CD14-positive monocyte (primary cell): Measurements from ENCODE around the gene WDR81. TPM values are rescaled to one million over a fixed set of nuclear protein-coding genes. Genes with fewer than 3 reads are reported as not detected.
A peak's percentile ranks its signal among the peaks of the same experiment; 100 is the strongest.

Experiments
- DNase-seq, 3 donors: peaks; one replicate each; pipeline ENCODE4 v3.0.0-alpha.2; 2011 to 2022
- H2AFZ ChIP-seq: 2 replicates; pipeline ENCODE4 v1.6.0; 2012; ENCODE audit warnings: mild to moderate bottlenecking, low read depth, low read length, inconsistent platforms; ENCODE audit not compliant: insufficient read depth, poor library complexity, severe bottlenecking
- H3K27ac ChIP-seq, 2 donors: 1 replicate in 1 of 2; 2 replicates in 1 of 2; pipeline ENCODE4 v1.5.1; 2012 to 2013; ENCODE audit warnings: low read length in 2 of 2, control low read depth in 1 of 2, inconsistent platforms in 1 of 2, low read depth in 1 of 2, mild to moderate bottlenecking in 1 of 2
- H3K27me3 ChIP-seq, 2 donors: one replicate each; pipeline versions ENCODE4 v1.6.0 to v1.6.1; 2011 to 2013; ENCODE audit warnings: low read length in 2 of 2; ENCODE audit not compliant: control insufficient read depth in 2 of 2, insufficient read depth in 2 of 2
- H3K36me3 ChIP-seq, 2 donors: replicated peaks in 1 of 2; 1 replicate in 1 of 2; 2 replicates in 1 of 2; pipeline versions ENCODE4 v1.5.1 to v1.6.1; 2012 to 2013; ENCODE audit warnings: low read length in 2 of 2, control low read depth in 1 of 2, inconsistent platforms in 1 of 2, mild to moderate bottlenecking in 1 of 2; ENCODE audit not compliant: insufficient read depth in 2 of 2, control insufficient read depth in 1 of 2
- H3K4me1 ChIP-seq, 2 donors: 1 replicate in 1 of 2; 2 replicates in 1 of 2; pipeline versions ENCODE4 v1.5.1 to v1.6.1; 2012 to 2013; ENCODE audit warnings: low read length in 2 of 2, control low read depth in 1 of 2, inconsistent platforms in 1 of 2, mild to moderate bottlenecking in 1 of 2, moderate library complexity in 1 of 2; ENCODE audit not compliant: insufficient read depth in 2 of 2, control insufficient read depth in 1 of 2
- H3K4me2 ChIP-seq: replicated peaks from 2 replicates; pipeline ENCODE3; 2012; ENCODE audit warnings: low read length, moderate library complexity, mild to moderate bottlenecking; ENCODE audit not compliant: poor library complexity, severe bottlenecking; ENCODE audit errors: extremely low read depth
- H3K4me3 ChIP-seq, 3 experiments: fragments of 200-600 bp in 1 of 3; sonication (generic) in 1 of 3; replicated peaks in 1 of 3; 1 replicate in 2 of 3; 2 replicates in 1 of 3; pipeline ENCODE4 v1.5.1; 2011 to 2013; ENCODE audit warnings: low read length in 3 of 3, mild to moderate bottlenecking in 3 of 3, control low read depth in 2 of 3, low read depth in 2 of 3, inconsistent platforms in 1 of 3, moderate library complexity in 1 of 3
- H3K79me2 ChIP-seq: 2 replicates; pipeline ENCODE4 v1.6.0; 2012; ENCODE audit warnings: mild to moderate bottlenecking, control low read depth, inconsistent platforms, low read length, moderate library complexity; ENCODE audit not compliant: insufficient read depth
- H3K9ac ChIP-seq: 2 replicates; pipeline ENCODE4 v1.6.0; 2017; ENCODE audit warnings: low read length, mild to moderate bottlenecking; ENCODE audit not compliant: insufficient read depth, poor library complexity, severe bottlenecking
- H3K9me3 ChIP-seq, 2 donors: replicated peaks in 1 of 2; 1 replicate in 1 of 2; 2 replicates in 1 of 2; pipeline versions ENCODE4 v1.5.1 to v1.6.1; 2012 to 2013; ENCODE audit warnings: low read length in 2 of 2, control low read depth in 1 of 2; ENCODE audit not compliant: control insufficient read depth in 1 of 2, insufficient read depth in 1 of 2
- H4K20me1 ChIP-seq: 2 replicates; pipeline ENCODE4 v1.6.0; 2012; ENCODE audit warnings: mild to moderate bottlenecking, low read length, control low read depth, moderate library complexity; ENCODE audit not compliant: insufficient read depth
- H3K27ac Mint-ChIP-seq, 7 donors: one replicate each; pipeline ENCODE4 v1.8.0; 2020; ENCODE audit warnings: mild to moderate bottlenecking in 7 of 7, mixed read lengths in 7 of 7, moderate library complexity in 6 of 7, inconsistent platforms in 2 of 7
- H3K27me3 Mint-ChIP-seq, 3 donors: one replicate each; pipeline ENCODE4 v1.8.0; 2021 to 2022; ENCODE audit warnings: low read depth in 3 of 3, mild to moderate bottlenecking in 3 of 3, mixed read lengths in 3 of 3, moderate library complexity in 3 of 3, inconsistent platforms in 1 of 3
- H3K36me3 Mint-ChIP-seq, 2 donors: one replicate each; pipeline ENCODE4 v1.8.0; 2020; ENCODE audit warnings: mixed read lengths in 2 of 2, inconsistent platforms in 1 of 2, mild to moderate bottlenecking in 1 of 2
- H3K4me1 Mint-ChIP-seq: one replicate; pipeline ENCODE4 v1.8.0; 2020; ENCODE audit warnings: mild to moderate bottlenecking, mixed read lengths
- H3K4me3 Mint-ChIP-seq, 2 donors: one replicate each; pipeline ENCODE4 v1.8.0; 2020; ENCODE audit warnings: mild to moderate bottlenecking in 2 of 2, mixed read lengths in 2 of 2, moderate library complexity in 1 of 2
- H3K9me3 Mint-ChIP-seq, 7 donors: one replicate each; pipeline ENCODE4 v1.8.0; 2020 to 2022; ENCODE audit warnings: mixed read lengths in 7 of 7, mild to moderate bottlenecking in 6 of 7, moderate library complexity in 6 of 7, inconsistent platforms in 2 of 7
- CTCF ChIP-seq: fragments of 200-600 bp; IDR thresholded peaks from one replicate; pipeline ENCODE4 v1.8.0; 2022; ENCODE audit warnings: antibody characterized with exemption, mild to moderate bottlenecking
- WGBS: methylation state at CpG from one replicate; pipeline ENCODE4 v1.1.5; 2013; ENCODE audit warnings: missing lambda C conversion rate; ENCODE audit not compliant: insufficient coverage; 5-methylcytosine and 5-hydroxymethylcytosine counted together
- intact Hi-C, 2 donors: fragments of 100-400 bp; cut with micrococcal nuclease; formaldehyde crosslinking; loops; one replicate each; pipeline versions ENCODE4 v1.15.0 to v1.15.1; 2023
- polyA plus RNA-seq, 3 donors: library from polyadenylated mRNA; depleted of rRNA in 1 of 3; unstranded in 2 of 3; stranded (reverse) in 1 of 3; fragments of 300-500 nt in 2 of 3; fragments of >200 nt in 1 of 3; fragmentation: Illumina TruSeq in 2 of 3; gene quantifications; 1 replicate in 2 of 3; 2 replicates in 1 of 3; pipeline ENCODE4 v1.2.3, GENCODE V29; 2012 to 2021

Gene WDR81
- polyA plus RNA-seq, 3 donors = 6.2 to 45.4 (median 8.8) TPM

DNA sequence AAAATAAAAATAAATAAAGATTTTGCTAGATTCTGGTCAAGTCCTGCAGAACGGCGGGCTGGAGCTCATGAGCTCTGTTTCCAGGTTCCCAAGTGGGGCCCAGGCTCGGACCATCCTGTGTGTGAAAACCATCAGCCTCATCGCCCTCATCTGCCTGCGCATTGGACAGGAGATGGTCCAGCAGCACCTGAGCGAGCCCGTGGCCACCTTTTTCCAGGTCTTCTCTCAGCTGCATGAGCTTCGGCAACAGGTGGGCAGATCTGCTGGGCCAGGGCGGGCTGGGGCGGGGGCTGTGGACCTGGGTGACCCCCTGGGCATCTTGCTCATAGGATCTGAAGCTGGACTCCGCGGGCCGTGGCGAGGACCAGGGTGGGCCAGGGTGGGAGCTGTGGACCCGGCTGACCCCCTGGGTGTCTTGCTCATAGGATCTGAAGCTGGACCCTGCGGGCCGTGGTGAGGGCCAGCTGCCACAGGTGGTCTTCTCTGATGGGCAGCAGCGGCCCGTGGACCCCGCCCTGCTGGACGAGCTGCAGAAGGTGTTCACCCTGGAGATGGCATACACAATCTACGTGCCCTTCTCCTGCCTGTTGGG, 7.8 kb downstream of the WDR81 start:
- peaks cover 0 to under 1% (median 0%) of the 10 kb centered on the region in 3 donors for H3K27me3 Mint-ChIP-seq
- peaks cover 25% of the 10 kb centered on the region for H3K4me1 Mint-ChIP-seq
- peaks cover 52 to 87% of the 10 kb centered on the region in 2 donors for H3K36me3 Mint-ChIP-seq
- H3K79me2 ChIP-seq = peaks cover 11% of the 10 kb centered on the region
- intact Hi-C loops = loop anchor here in 1 of 2 donors (5.0 kb wide), 1 partner anchor 40 kb away; no protein-coding TSS in a partner anchor
- H3K4me2 ChIP-seq = no peak overlapping the region
- no peaks in the 10 kb centered on the region for H3K9me3 Mint-ChIP-seq
- H3K27me3 ChIP-seq = no peaks in the 10 kb centered on the region
- H3K4me3 ChIP-seq = no peak overlapping the region
- TF ChIP-seq CTCF = no peak
- peaks cover 71 to 87% of the 10 kb centered on the region in 2 donors for H3K36me3 ChIP-seq
- peaks cover 67% of the 10 kb centered on the region for H4K20me1 ChIP-seq
- no peaks in the 10 kb centered on the region for H3K9me3 ChIP-seq
- H3K4me3 Mint-ChIP-seq = no peak overlapping the region
- no peak overlapping the region for H3K27ac ChIP-seq
- H2AFZ ChIP-seq = no peak overlapping the region
- no peak overlapping the region for H3K9ac ChIP-seq
- H3K4me1 ChIP-seq = peaks cover 0 to 13% of the 10 kb centered on the region in 2 donors
- WGBS = 98% methylated on average over 22 of the region's 22 CpGs
- no peak overlapping the region for H3K27ac Mint-ChIP-seq
- DNase-seq = no peak

- H3K4me3 ChIP-seq = no peak overlapping the region
- no peak overlapping the region for H2AFZ ChIP-seq
- intact Hi-C loops = loop anchor here in 1 of 2 donors (5.0 kb wide), 1 partner anchor 39 kb away; no protein-coding TSS in a partner anchor
- H3K4me3 Mint-ChIP-seq = no peak overlapping the region
- H3K4me1 Mint-ChIP-seq = peaks cover 25% of the 10 kb centered on the region
- H3K27ac Mint-ChIP-seq = peak overlapping the region in 2 of 7 donors; percentile 2 to 58
- no peaks in the 10 kb centered on the region for H3K9me3 ChIP-seq
- H3K27ac ChIP-seq = no peak overlapping the region
- no peak overlapping the region for H3K4me2 ChIP-seq
- peaks cover 0 to 19% of the 10 kb centered on the region in 2 donors for H3K4me1 ChIP-seq
- DNase-seq = no peak
- WGBS = 89% methylated on average over 10 of the region's 11 CpGs
- peaks cover 5% of the 10 kb centered on the region for H3K79me2 ChIP-seq
- no peaks in the 10 kb centered on the region for H3K9me3 Mint-ChIP-seq
- no peaks in the 10 kb centered on the region for H3K27me3 Mint-ChIP-seq
- no peak for TF ChIP-seq CTCF
- no peak overlapping the region for H3K9ac ChIP-seq
- H3K36me3 ChIP-seq = peaks cover 71 to 87% of the 10 kb centered on the region in 2 donors
- peaks cover 57 to 87% of the 10 kb centered on the region in 2 donors for H3K36me3 Mint-ChIP-seq
- H4K20me1 ChIP-seq = peaks cover 67% of the 10 kb centered on the region
- no peaks in the 10 kb centered on the region for H3K27me3 ChIP-seq
Observed at GRCh38 chr17:1732833-1733321, 8.4 kb downstream of the WDR81 start.
